Neural progenitor cell (in vitro differentiated cells): ENCODE results near the gene ENPP1.

Source experiments
- EZH2 ChIP-seq: fragments of 200-600 bp; sonication (generic); IDR thresholded peaks from 2 replicates; pipeline ENCODE4 v1.6.1; 2017; ENCODE audit warnings: antibody characterized with exemption, mild to moderate bottlenecking, moderate library complexity
- EZH2phosphoT487 ChIP-seq: fragments of 200-600 bp; sonication (generic); IDR thresholded peaks from 2 replicates; pipeline ENCODE4 v1.6.1; 2017; ENCODE audit warnings: antibody characterized with exemption
- TF ChIP-seq, protein P1 (sequence below): fragments of 200-600 bp; sonication (generic); IDR thresholded peaks from 2 replicates; pipeline ENCODE4 v1.5.1; 2017; ENCODE audit warnings: antibody characterized with exemption, mild to moderate bottlenecking

GRCh38 chr6:131897050-131897435 is 89.2 kb downstream of the ENPP1 start:
- TF ChIP-seq EZH2 (no peak), EZH2phosphoT487 (no peak)
- TF ChIP-seq, protein P1, sequence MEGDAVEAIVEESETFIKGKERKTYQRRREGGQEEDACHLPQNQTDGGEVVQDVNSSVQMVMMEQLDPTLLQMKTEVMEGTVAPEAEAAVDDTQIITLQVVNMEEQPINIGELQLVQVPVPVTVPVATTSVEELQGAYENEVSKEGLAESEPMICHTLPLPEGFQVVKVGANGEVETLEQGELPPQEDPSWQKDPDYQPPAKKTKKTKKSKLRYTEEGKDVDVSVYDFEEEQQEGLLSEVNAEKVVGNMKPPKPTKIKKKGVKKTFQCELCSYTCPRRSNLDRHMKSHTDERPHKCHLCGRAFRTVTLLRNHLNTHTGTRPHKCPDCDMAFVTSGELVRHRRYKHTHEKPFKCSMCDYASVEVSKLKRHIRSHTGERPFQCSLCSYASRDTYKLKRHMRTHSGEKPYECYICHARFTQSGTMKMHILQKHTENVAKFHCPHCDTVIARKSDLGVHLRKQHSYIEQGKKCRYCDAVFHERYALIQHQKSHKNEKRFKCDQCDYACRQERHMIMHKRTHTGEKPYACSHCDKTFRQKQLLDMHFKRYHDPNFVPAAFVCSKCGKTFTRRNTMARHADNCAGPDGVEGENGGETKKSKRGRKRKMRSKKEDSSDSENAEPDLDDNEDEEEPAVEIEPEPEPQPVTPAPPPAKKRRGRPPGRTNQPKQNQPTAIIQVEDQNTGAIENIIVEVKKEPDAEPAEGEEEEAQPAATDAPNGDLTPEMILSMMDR, result no peak
